Measurements from ENCODE around the gene TLE1.

The TLE1 gene

DNA sequence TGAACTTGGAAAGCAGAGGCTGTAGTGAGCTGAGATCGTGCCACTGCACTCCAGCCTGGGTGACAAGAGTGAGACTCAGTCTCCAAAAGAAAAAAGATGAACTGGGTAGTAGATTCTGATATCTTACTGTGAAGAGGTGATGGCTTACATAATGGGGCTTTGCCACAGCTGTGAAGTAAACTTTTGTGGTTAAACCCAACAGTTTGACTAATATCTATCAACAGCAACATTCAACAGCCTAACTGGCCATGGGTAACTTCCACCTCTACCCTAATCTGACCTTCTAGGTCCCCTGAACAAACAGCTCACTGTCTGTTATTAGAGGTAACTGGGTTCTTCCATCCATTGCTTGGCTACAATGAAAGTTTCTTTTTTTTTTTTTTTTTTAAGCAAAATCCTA, 52.1 kb downstream of the TLE1 start:
- H3K4me2 ChIP-seq = no peak overlapping the region
- no peaks in the 10 kb centered on the region for H3K27me3 ChIP-seq
- H3K4me1 ChIP-seq = peaks cover 10% of the 10 kb centered on the region; the same call in 1 of the 2 replicates
- TF ChIP-seq Cebpa-rat (IDR thresholded peaks at IDR 0.05) = no peak
- no peak overlapping the region for H3K9ac ChIP-seq
- no peaks in the 10 kb centered on the region for H3K9me3 ChIP-seq
- no peak overlapping the region for H3K4me3 ChIP-seq
- no peak overlapping the region for H3K27ac ChIP-seq
- H3K36me3 ChIP-seq = peaks cover 76% of the 10 kb centered on the region
- H4K20me1 ChIP-seq = peaks cover 79% of the 10 kb centered on the region

DNA sequence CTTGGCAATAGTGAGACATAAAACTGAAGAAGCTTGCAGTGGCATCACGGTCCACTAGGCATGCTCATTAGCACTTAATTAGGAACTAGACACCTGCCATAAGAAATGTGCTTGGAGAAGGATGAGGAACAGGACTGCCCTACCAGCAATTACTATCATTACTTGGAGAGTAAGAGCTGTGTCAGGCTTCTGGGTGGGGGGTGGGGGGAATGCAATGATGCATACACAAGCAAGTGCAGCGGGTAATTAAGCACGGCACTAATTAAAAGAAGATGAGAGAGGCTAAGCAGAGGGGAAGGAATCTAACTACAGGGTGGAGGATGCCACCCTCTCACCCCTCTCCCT, 53.1 kb downstream of the TLE1 start:
- Histone ChIP-seq H3K4me2 (no peak overlapping the region), H3K36me3 (peaks cover 76% of the 10 kb centered on the region), H3K9me3 (no peaks in the 10 kb centered on the region), H3K27ac (no peak overlapping the region), H3K4me1 (peaks cover 10% of the 10 kb centered on the region; the same call in 1 of the 2 replicates), H3K9ac (no peak overlapping the region), H3K27me3 (no peaks in the 10 kb centered on the region), H3K4me3 (no peak overlapping the region), H4K20me1 (peaks cover 71% of the 10 kb centered on the region)
- no peak for TF ChIP-seq Cebpa-rat (IDR thresholded peaks at IDR 0.05)

DNA sequence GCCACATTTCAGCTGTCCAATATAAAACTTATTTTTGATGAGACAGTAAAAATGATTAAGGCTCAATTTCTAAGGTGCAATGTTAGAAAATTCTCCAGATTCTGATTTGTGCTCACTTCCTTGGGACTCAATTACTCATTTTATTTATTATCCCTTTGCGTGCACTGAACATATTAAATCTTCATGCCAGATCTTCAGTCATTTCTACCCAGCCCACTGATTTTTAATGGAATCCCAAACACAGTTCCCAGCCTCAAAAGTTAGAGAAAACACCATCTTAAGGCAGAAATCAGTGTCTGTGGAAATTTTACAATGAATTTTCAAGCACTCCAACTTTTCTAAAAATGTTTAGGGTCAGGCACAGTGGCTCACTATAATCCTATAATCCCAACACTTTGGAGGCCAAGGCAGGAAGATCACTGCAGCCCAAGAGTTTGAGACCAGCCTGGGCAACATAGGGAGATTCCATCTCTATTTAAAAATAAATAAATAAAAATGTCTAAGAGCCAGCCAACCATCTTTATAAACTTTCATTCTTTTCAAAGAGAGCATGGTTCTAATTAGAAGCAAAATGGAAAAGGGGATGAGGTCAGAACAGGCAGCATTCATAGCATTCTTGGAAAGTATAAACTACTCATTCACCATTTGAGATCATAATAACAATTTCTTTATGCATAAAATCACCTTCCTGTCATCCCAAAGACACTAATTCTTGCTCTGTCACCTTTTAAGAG, 53.7 kb downstream of the TLE1 start:
- Histone ChIP-seq H3K4me3 (no peak overlapping the region), H3K36me3 (peaks cover 75% of the 10 kb centered on the region), H4K20me1 (peaks cover 67% of the 10 kb centered on the region), H3K4me2 (no peak overlapping the region), H3K27ac (no peak overlapping the region), H3K4me1 (peaks cover 10% of the 10 kb centered on the region; the same call in 1 of the 2 replicates), H3K27me3 (no peaks in the 10 kb centered on the region), H3K9me3 (no peaks in the 10 kb centered on the region), H3K9ac (no peak overlapping the region)
- TF ChIP-seq Cebpa-rat (IDR thresholded peaks at IDR 0.05) = no peak

DNA sequence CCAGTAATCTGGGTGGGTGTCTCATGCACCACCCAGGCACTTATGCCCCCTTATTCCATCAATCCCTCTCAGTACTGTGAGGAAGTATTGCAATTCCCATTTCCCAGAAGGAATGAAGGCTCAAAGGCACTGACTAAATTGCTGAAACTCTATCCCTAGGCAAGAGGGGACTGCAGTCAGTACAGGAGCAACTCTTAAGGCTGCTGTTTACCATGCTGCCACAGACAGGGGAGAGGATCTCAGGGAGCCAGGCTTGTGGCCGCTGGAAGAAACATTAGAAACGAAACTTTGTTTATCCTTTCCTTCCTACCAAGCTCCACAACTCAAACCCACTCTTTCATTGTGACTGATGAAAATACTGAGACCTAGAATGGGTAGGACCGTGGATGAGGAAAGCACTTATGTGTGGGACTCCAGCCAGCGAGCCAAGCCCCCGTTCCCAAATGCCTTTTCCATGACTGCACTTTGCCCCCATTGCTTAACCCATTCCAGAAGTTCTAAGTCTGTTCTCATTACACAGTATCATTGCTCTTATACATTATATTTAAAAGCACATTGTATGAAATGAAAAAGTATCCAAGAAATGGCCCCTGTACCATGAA, 54.3 kb downstream of the TLE1 start:
- Histone ChIP-seq H3K9ac (no peak overlapping the region), H3K36me3 (peaks cover 73% of the 10 kb centered on the region), H3K9me3 (no peaks in the 10 kb centered on the region), H3K4me2 (no peak overlapping the region), H4K20me1 (peaks cover 60% of the 10 kb centered on the region), H3K27me3 (no peaks in the 10 kb centered on the region), H3K4me3 (no peak overlapping the region), H3K4me1 (peaks cover 10% of the 10 kb centered on the region; the same call in 1 of the 2 replicates), H3K27ac (no peak overlapping the region)
- TF ChIP-seq Cebpa-rat (IDR thresholded peaks at IDR 0.05) = no peak

DNA sequence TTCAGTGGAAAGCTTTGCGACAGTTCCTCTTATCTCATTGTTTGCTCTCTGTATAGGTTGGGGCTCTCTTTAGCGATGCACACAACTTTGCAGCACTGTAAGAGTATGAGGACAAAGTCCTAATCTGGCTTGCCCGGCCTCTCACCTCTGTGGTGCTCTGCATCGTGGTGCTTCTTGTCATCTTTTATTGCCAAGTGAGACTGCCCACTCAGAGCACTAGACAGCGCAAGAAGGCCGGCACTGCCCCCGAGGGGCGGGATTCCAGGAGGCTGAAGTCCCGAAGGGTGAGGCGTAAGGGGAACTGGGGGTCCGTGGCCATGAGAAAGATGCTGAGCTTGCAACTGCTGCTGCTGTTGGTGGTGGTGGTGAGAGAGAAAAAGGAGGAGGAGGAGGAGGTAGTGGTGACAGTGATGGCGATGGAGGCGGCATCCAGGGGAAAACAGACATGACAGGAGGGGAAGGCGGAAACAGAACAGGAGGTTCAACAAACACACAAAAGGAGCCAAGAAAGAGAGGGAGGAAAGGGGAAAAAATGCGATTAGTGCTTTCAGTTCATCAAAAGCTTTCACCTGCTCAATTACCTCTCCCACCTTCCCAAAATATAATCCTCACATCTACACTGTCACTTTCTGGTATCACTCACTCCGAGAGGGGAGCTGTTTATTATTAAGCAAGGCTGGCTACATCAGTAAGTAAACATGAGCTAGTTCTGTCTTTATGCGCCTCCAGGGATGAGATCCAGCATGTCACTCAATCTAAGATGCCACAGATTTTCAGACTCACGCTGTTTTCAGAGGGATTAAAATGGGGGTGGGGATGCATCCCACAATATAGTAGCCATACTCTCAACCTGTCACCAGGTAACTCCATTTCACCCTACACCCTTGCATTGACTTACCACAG, 55.1 kb downstream of the TLE1 start:
- Histone ChIP-seq H3K27me3 (no peaks in the 10 kb centered on the region), H4K20me1 (peaks cover 54% of the 10 kb centered on the region), H3K9me3 (no peaks in the 10 kb centered on the region), H3K4me3 (no peak overlapping the region), H3K4me2 (no peak overlapping the region), H3K4me1 (peaks cover 10% of the 10 kb centered on the region; the same call in 1 of the 2 replicates), H3K27ac (no peak overlapping the region), H3K9ac (no peak overlapping the region), H3K36me3 (peaks cover 73% of the 10 kb centered on the region)
- TF ChIP-seq Cebpa-rat (IDR thresholded peaks at IDR 0.05) = no peak

DNA sequence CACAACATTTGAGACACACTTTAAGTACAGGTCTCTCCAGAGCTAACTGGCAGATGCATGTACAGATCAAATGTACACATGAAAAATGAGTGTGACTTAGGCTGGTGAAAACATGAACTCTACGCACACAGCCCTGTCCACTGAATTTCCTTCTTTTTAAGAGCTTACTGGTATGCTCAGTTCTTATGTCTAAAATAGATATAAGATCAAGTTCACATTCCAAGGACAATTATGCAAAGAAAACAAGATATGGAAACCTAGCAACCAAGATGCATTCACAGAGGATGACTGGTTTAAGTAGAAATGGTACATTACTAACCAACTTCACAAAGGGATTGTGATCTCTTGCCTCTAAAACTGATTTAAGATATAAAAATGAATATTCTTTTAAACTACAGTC, 56.7 kb downstream of the TLE1 start:
- Histone ChIP-seq H3K27me3 (no peaks in the 10 kb centered on the region), H3K4me3 (no peak overlapping the region), H3K27ac (no peak overlapping the region), H3K36me3 (peaks cover 64% of the 10 kb centered on the region), H3K4me1 (peaks cover 6% of the 10 kb centered on the region; the same call in 1 of the 2 replicates), H3K9me3 (no peaks in the 10 kb centered on the region), H3K9ac (no peak overlapping the region), H3K4me2 (no peak overlapping the region), H4K20me1 (peaks cover 38% of the 10 kb centered on the region)
- no peak for TF ChIP-seq Cebpa-rat (IDR thresholded peaks at IDR 0.05)

DNA sequence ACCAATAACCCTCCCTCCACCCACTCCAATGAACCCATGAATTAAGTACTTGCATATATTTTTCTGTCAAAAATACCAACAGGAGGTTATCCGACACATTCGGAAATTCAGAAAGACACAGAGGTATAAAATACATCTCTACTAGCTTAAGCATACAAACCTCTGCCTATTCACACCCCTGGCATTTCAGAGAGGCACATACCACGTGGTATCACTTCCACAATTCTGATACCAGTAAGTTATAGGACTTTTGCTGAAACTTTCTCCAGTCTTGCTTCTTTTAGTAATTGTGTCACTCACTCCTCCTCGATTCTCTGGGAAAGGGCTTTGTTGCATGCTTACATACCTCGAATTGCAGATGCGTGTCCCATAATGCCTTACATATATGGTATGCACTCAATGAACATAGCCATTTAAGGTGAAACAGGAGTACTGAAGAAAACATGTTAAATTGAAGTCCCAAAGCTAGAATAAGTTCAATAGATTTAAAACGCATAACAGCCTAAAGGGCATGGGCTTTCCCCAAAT, 58.1 kb downstream of the TLE1 start:
- Histone ChIP-seq H3K4me1 (peaks cover 4% of the 10 kb centered on the region; the same call in 1 of the 2 replicates), H3K27ac (no peak overlapping the region), H3K9ac (no peak overlapping the region), H3K36me3 (peaks cover 60% of the 10 kb centered on the region), H3K4me3 (no peak overlapping the region), H3K27me3 (no peaks in the 10 kb centered on the region), H4K20me1 (peaks cover 25% of the 10 kb centered on the region), H3K4me2 (no peak overlapping the region), H3K9me3 (no peaks in the 10 kb centered on the region)
- no peak for TF ChIP-seq Cebpa-rat (IDR thresholded peaks at IDR 0.05)

DNA sequence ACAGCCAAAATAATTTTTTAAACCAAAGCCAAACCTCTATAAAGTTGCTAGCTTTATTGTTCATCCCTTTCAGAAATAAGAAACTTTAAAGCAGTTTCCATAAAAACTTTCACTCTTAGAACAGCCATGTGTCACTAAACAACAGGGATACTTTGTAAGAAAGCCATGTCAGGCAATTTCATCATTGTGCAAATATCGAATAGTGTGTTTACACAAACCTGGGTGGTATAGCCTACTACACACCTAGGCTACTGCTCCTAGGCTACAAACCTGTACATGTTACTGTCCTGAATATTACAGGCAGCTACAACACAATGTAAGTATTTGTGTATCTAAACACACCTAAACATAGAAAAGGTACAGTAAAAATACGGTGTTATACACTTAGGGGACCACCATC, 59.9 kb downstream of the TLE1 start:
- Histone ChIP-seq H3K36me3 (peaks cover 49% of the 10 kb centered on the region), H3K9me3 (no peaks in the 10 kb centered on the region), H4K20me1 (peaks cover 6% of the 10 kb centered on the region), H3K27ac (no peak overlapping the region), H3K4me1 (peaks cover 9% of the 10 kb centered on the region; the same call in 1 of the 2 replicates), H3K9ac (no peak overlapping the region), H3K4me2 (no peak overlapping the region), H3K27me3 (no peaks in the 10 kb centered on the region), H3K4me3 (no peak overlapping the region)
- no peak for TF ChIP-seq Cebpa-rat (IDR thresholded peaks at IDR 0.05)

DNA sequence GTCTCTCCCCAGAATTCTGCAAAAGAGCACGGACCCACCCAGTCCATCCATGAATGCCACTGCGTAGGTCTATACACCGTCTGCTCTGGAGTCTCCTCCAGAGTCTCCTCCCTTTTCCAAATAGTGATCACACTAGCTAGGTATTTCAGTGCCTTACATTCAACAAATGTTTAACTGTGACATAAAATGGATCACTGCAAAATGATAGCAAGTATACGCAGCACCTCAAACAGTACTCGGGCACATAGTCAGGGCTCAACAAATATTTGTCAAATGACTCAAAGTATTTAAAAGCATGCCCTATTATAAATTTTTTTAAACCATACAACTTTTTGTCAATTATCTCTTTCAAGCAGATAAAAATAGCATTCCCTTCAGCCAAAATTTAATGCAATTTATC, 60.5 kb downstream of the TLE1 start:
- H3K4me1 ChIP-seq = peaks cover 9% of the 10 kb centered on the region; the same call in 1 of the 2 replicates
- H3K4me2 ChIP-seq = no peak overlapping the region
- peaks cover under 1% of the 10 kb centered on the region; the same call in 1 of the 2 replicates for H4K20me1 ChIP-seq
- no peak overlapping the region for H3K27ac ChIP-seq
- H3K9ac ChIP-seq = no peak overlapping the region
- H3K27me3 ChIP-seq = no peaks in the 10 kb centered on the region
- TF ChIP-seq Cebpa-rat (IDR thresholded peaks at IDR 0.05) = no peak
- no peaks in the 10 kb centered on the region for H3K9me3 ChIP-seq
- no peak overlapping the region for H3K4me3 ChIP-seq
- H3K36me3 ChIP-seq = peaks cover 44% of the 10 kb centered on the region

Measured in BLaER1 (cell line).